SU-DHL-6 (cell line): ENCODE measurements around the gene PPP6R2.

Experiments
- EZH2phosphoT487 ChIP-seq: fragments of 200-600 bp; sonication (generic), shearing (Covaris generic); conservative IDR thresholded peaks from 2 replicates; pipeline ENCODE4 v1.6.1; 2018; ENCODE audit warnings: mild to moderate bottlenecking, antibody characterized with exemption, low read length, moderate library complexity, mixed read lengths
- TF ChIP-seq, protein P1 (sequence below): fragments of 200-600 bp; sonication (generic); IDR thresholded peaks from one replicate; pipeline ENCODE4 v1.5.1; 2017; ENCODE audit warnings: antibody characterized with exemption, mild to moderate bottlenecking, low read length, moderate library complexity; ENCODE audit not compliant: insufficient read depth, poor library complexity, severe bottlenecking

DNA sequence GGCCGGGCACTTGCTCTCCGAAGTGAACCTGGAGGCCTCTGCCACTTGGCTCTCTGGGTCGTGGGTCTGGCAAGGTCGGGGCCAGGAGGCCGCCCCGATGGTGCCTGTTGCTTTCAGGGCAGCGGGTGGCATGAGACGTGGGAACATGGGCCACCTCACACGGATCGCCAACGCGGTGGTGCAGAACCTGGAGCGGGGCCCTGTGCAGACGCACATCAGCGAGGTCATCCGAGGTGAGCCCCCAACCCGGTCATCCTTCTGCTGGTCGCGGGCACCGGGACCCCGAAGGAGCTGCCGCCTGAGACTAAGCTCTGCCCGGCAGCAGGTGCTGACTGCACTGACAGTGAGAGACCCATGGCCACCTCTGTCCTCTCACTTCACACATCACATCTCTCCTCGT, 91.7 kb downstream of the PPP6R2 start:
- TF ChIP-seq, protein P1, sequence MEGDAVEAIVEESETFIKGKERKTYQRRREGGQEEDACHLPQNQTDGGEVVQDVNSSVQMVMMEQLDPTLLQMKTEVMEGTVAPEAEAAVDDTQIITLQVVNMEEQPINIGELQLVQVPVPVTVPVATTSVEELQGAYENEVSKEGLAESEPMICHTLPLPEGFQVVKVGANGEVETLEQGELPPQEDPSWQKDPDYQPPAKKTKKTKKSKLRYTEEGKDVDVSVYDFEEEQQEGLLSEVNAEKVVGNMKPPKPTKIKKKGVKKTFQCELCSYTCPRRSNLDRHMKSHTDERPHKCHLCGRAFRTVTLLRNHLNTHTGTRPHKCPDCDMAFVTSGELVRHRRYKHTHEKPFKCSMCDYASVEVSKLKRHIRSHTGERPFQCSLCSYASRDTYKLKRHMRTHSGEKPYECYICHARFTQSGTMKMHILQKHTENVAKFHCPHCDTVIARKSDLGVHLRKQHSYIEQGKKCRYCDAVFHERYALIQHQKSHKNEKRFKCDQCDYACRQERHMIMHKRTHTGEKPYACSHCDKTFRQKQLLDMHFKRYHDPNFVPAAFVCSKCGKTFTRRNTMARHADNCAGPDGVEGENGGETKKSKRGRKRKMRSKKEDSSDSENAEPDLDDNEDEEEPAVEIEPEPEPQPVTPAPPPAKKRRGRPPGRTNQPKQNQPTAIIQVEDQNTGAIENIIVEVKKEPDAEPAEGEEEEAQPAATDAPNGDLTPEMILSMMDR: no peak
- TF ChIP-seq EZH2phosphoT487: no peak
